Measurements from ENCODE around the gene CHRNA4. TPM values are rescaled to one million over a fixed set of nuclear protein-coding genes. Genes with fewer than 3 reads are reported as not detected.

The CHRNA4 gene
- total and polyA plus RNA-seq, 2 donors from 2014 or later: 0.44 to 0.67 TPM

DNA sequence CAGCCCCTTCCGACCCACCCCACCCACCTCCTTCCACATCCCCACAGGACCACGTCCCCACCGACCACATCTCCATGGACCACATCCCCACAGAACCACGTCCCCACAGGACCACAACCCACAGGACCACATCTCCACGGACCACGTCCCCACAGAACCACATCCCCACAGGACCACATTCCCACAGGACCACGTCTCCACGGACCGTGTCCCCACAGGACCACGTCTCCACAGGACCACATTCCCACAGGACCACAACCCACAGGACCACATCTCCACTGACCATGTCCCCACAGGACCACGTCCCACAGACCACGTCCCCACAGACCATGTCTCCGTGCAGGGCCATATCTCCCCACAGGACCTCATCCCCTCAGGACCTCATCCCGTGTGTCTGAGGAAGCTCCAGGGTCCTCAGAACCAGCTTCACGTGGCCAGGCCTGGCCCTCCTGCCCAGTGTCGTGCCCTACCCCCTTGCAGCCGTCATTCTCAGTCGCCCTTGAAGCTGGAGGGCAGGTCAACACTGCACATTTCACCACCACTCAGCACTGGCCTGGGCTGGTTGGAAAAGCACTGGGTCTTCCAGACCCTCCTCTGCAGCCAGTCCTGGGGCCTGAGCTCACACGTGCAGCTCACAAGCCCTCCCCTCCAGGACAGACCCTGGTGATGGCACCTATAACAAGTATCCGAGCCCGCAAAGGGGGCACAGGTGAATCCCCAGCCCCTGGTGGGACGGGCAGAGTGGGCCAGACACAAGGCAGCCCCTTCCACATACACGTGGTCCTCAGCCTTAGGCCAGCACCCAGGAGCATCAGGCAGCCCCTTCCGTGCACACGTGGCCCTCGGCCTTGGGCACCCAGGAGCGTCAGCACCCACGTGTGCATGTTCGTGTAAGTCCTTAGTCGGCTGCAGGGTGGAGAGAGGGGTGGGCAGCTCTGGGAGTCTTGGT lies 3.9 kb downstream of the CHRNA4 start:
- Histone ChIP-seq H3K9me3 (ENCODE audit: control insufficient read depth in 2 of 3, insufficient read depth in 1 of 3, low read length in 3 of 3) (no peaks in the 10 kb centered on the region), H3K4me1 (ENCODE audit: control insufficient read depth in 2 of 3, insufficient read depth in 2 of 3, low read depth in 1 of 3, low read length in 3 of 3) (peaks cover 0 to 3% (median 0%) of the 10 kb centered on the region in 3 donors), H3K36me3 (ENCODE audit: control insufficient read depth in 2 of 3, insufficient read depth in 3 of 3, low read length in 3 of 3) (no peaks in the 10 kb centered on the region), H3K27me3 (ENCODE audit: control insufficient read depth, insufficient read depth, low read length) (no peaks in the 10 kb centered on the region), H3K27ac (ENCODE audit: low read depth in 2 of 2, low read length in 2 of 2) (no peak overlapping the region), H3K9ac (ENCODE audit: low read length in 3 of 3) (no peak overlapping the region), H3K4me3 (ENCODE audit: low read length in 3 of 3) (no peak overlapping the region)
- intact Hi-C loops (cut with DNase I): no loop called here
- DNase-seq (peak in 1 of 5 donors; percentile 57), FAIRE-seq (no peak)
- TF ChIP-seq CTCF (IDR thresholded peaks at IDR 0.05; ENCODE audit: borderline replicate concordance, extremely low read depth, insufficient read depth): no peak

GRCh38 chr20:63356511-63356910 lies 4.6 kb downstream of the CHRNA4 start:
- H3K9me3 ChIP-seq (ENCODE audit: control insufficient read depth in 2 of 3, insufficient read depth in 1 of 3, low read length in 3 of 3): no peaks in the 10 kb centered on the region
- DNase-seq (peak in 1 of 5 donors; percentile 66), FAIRE-seq (no peak)
- peaks cover 0 to 4% (median 0%) of the 10 kb centered on the region in 3 donors for H3K4me1 ChIP-seq (ENCODE audit: control insufficient read depth in 2 of 3, insufficient read depth in 2 of 3, low read depth in 1 of 3, low read length in 3 of 3)
- H3K27me3 ChIP-seq (ENCODE audit: control insufficient read depth, insufficient read depth, low read length): no peaks in the 10 kb centered on the region
- H3K4me3 ChIP-seq (ENCODE audit: low read length in 3 of 3): no peak overlapping the region
- intact Hi-C loops (cut with DNase I): no loop called here
- H3K36me3 ChIP-seq (ENCODE audit: control insufficient read depth in 2 of 3, insufficient read depth in 3 of 3, low read length in 3 of 3): no peaks in the 10 kb centered on the region
- no peak overlapping the region for H3K9ac ChIP-seq (ENCODE audit: low read length in 3 of 3)
- no peak overlapping the region for H3K27ac ChIP-seq (ENCODE audit: low read depth in 2 of 2, low read length in 2 of 2)
- TF ChIP-seq CTCF (IDR thresholded peaks at IDR 0.05; ENCODE audit: borderline replicate concordance, extremely low read depth, insufficient read depth): no peak

DNA sequence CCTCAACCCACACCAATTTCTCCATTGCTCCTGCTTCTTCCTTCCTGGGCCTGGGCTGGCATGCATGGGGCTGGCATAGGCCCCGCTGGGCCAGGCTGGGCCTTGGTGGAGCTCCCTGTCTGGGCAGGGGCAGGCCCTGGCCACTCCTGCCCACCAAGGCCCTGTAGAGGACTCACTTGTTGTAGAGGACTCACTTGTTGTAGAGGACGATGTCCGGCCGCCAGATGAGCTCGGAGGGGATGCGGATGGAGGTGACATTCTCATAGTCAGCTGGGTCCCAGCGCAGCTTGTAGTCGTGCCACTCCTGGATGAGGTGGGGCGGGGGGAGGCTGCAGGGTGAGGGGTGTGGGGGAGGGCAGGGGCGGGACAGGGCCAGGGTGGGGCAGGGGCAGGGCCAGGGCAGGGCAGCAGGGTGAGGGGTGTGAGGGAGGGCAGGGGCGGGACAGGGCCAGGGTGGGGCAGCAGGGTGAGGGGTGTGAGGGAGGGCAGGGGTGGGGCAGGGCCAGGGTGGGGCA lies 5.3 kb downstream of the CHRNA4 start:
- intact Hi-C loops (cut with DNase I): no loop called here
- Histone ChIP-seq H3K4me1 (ENCODE audit: control insufficient read depth in 2 of 3, insufficient read depth in 2 of 3, low read depth in 1 of 3, low read length in 3 of 3) (peaks cover 0 to 4% (median 0%) of the 10 kb centered on the region in 3 donors), H3K4me3 (ENCODE audit: low read length in 3 of 3) (no peak overlapping the region), H3K9me3 (ENCODE audit: control insufficient read depth in 2 of 3, insufficient read depth in 1 of 3, low read length in 3 of 3) (no peaks in the 10 kb centered on the region), H3K27me3 (ENCODE audit: control insufficient read depth, insufficient read depth, low read length) (no peaks in the 10 kb centered on the region), H3K9ac (ENCODE audit: low read length in 3 of 3) (no peak overlapping the region), H3K27ac (ENCODE audit: low read depth in 2 of 2, low read length in 2 of 2) (no peak overlapping the region), H3K36me3 (ENCODE audit: control insufficient read depth in 2 of 3, insufficient read depth in 3 of 3, low read length in 3 of 3) (no peaks in the 10 kb centered on the region)
- no peak for FAIRE-seq
- TF ChIP-seq CTCF (IDR thresholded peaks at IDR 0.05; ENCODE audit: borderline replicate concordance, extremely low read depth, insufficient read depth): no peak
- DNase-seq: peak in 1 of 5 donors; percentile 66

All from kidney (tissue), 14 donors.